OCI-LY3 (cell line): Measurements from ENCODE around the gene FCN1.

Source experiments
- CTCF ChIP-seq: fragments of 200-600, 300-600 bp; sonication (generic); IDR thresholded peaks from 2 replicates; pipeline ENCODE4 v1.5.1; 2014; ENCODE audit warnings: antibody characterized with exemption, low read length, low read depth
- EZH2phosphoT487 ChIP-seq: fragments of 200-600 bp; shearing (Covaris generic); IDR thresholded peaks from 2 replicates; pipeline ENCODE4 v1.6.1; 2018; ENCODE audit warnings: antibody characterized with exemption, mixed run types, low read depth

- TF ChIP-seq CTCF (no peak), EZH2phosphoT487 (no peak)
Measured at GRCh38 chr9:134957945-134958227, 40.2 kb upstream of the FCN1 start.
